ENCODE measurements around the gene PPEF1.

PPEF1 gene

DNA sequence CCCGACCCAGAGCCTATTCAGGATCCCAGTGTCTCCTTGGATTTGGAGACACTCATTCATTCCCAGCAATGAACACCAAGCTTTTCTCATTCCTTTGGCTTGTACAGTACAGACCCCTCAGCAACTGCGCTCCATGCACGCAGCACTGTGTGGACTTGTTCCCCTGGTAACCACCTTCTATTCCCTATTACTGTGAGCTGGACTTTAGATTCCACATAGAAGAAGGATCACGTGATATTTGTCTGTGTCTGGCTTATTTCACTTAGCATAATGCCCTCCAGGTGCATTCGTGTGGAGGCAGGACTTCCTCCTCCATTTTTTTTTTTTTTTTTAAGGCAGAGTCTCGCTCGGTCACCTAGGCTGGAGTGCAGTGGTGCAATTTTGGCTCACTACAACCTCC lies 170.0 kb downstream of the PPEF1 start:
- in situ Hi-C loops (cut with MboI; ENCODE audit: low sequenced_read_pairs): no loop called here

All from HL-60/S4 treated with retinoic acid at 250 ng/mL for 4 days and 3 days (cell line).